Stomach (tissue), 4 donors: ENCODE measurements around the gene CACNA2D2.

ENCODE experiments used
- POLR2A ChIP-seq, 4 donors: fragments of 450-650 bp; IDR thresholded peaks; one replicate each; pipeline ENCODE4 v1.6.1; 2016; ENCODE audit warnings: antibody characterized with exemption in 4 of 4, control low read depth in 2 of 4, mild to moderate bottlenecking in 1 of 4, moderate library complexity in 1 of 4
- TF ChIP-seq, protein P1 (sequence below), 7 experiments: fragments of 450-650 bp in 4 of 7; fragments of 200-600 bp in 3 of 7; sonication (generic) in 3 of 7; IDR thresholded peaks; one replicate each; pipeline ENCODE4 v1.5.1; 2016 to 2019; ENCODE audit warnings: antibody characterized with exemption in 7 of 7, control low read depth in 2 of 7, mild to moderate bottlenecking in 1 of 7

GRCh38 chr3:50433954-50434353 is 69.5 kb downstream of the CACNA2D2 start:
- TF ChIP-seq, protein P1, sequence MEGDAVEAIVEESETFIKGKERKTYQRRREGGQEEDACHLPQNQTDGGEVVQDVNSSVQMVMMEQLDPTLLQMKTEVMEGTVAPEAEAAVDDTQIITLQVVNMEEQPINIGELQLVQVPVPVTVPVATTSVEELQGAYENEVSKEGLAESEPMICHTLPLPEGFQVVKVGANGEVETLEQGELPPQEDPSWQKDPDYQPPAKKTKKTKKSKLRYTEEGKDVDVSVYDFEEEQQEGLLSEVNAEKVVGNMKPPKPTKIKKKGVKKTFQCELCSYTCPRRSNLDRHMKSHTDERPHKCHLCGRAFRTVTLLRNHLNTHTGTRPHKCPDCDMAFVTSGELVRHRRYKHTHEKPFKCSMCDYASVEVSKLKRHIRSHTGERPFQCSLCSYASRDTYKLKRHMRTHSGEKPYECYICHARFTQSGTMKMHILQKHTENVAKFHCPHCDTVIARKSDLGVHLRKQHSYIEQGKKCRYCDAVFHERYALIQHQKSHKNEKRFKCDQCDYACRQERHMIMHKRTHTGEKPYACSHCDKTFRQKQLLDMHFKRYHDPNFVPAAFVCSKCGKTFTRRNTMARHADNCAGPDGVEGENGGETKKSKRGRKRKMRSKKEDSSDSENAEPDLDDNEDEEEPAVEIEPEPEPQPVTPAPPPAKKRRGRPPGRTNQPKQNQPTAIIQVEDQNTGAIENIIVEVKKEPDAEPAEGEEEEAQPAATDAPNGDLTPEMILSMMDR (IDR thresholded peaks at IDR 0.05) = no peak
- no peak for TF ChIP-seq POLR2A (IDR thresholded peaks at IDR 0.05)
